Vagina (tissue), 2 donors: ENCODE measurements around the gene FAAH.

ENCODE experiments used
- CTCF ChIP-seq, 3 experiments: fragments of 450-650 bp in 2 of 3; fragments of 200-600 bp in 1 of 3; sonication (generic) in 1 of 3; IDR thresholded peaks; one replicate each; pipeline ENCODE4 v1.5.1; 2017 to 2019; ENCODE audit warnings: antibody characterized with exemption in 3 of 3, mild to moderate bottlenecking in 2 of 3, moderate library complexity in 2 of 3
- POLR2A ChIP-seq, 2 donors: fragments of 450-650 bp; IDR thresholded peaks; one replicate each; pipeline ENCODE4 v1.6.1; 2017; ENCODE audit warnings: antibody characterized with exemption in 2 of 2, mild to moderate bottlenecking in 2 of 2, moderate library complexity in 2 of 2

- TF ChIP-seq POLR2A (IDR thresholded peaks at IDR 0.05) = no peak
- no peak for TF ChIP-seq CTCF (IDR thresholded peaks at IDR 0.05)
Observed at GRCh38 chr1:46413596-46413985, 19.5 kb downstream of the FAAH start.
